Endothelial cell of umbilical vein (primary cell): ENCODE data around the gene ROPN1L. TPM values are rescaled to one million over a fixed set of nuclear protein-coding genes. Genes with fewer than 3 reads are reported as not detected.

Source experiments
- BruUV-seq: library from RNA; stranded (reverse); fragments of 400-500 nt; replicated peaks from 2 replicates; lab custom pipeline; 2021; lab: Mats Ljungman, UMichigan
- CTCF ChIA-PET: fragments of 300-600, 350-600 bp; sonication (Branson Sonifier 250); formaldehyde crosslinking; loops from one replicate; lab custom pipeline; 2021; ENCODE audit warnings: antibody characterized with exemption, inconsistent platforms; lab: Charles Lee
- POLR2A ChIA-PET: fragments of 300-600, 350-600 bp; sonication (Branson Sonifier 250); formaldehyde crosslinking; loops from one replicate; lab custom pipeline; 2021; ENCODE audit warnings: antibody characterized with exemption, inconsistent platforms; lab: Charles Lee
- DNase-seq: peaks from one replicate; pipeline ENCODE4 v3.0.0-alpha.2; 2011; ENCODE audit warnings: low read depth, low spot score
- FAIRE-seq: peaks from 2 replicates; lab custom pipeline; 2011; peaks lifted over from hg19 to GRCh38; lab: Jason Lieb, UNC
- H2AFZ ChIP-seq: 2 replicates; pipeline ENCODE4 v1.6.0; 2012; ENCODE audit warnings: low read depth, low read length, control low read depth, inconsistent platforms
- H3K27ac ChIP-seq: 2 replicates; pipeline ENCODE4 v1.5.1; 2011; ENCODE audit warnings: low read depth, mild to moderate bottlenecking, control low read depth, low read length, moderate library complexity; ENCODE audit not compliant: insufficient read depth
- H3K27me3 ChIP-seq, 2 experiments: 2 replicates each; pipeline versions ENCODE4 v1.6.0 to v1.6.1; 2011; ENCODE audit warnings: low read length in 2 of 2, mixed read lengths in 1 of 2; ENCODE audit not compliant: control insufficient read depth in 2 of 2, insufficient read depth in 2 of 2
- H3K36me3 ChIP-seq, 2 experiments: 2 replicates in 1 of 2; 3 replicates in 1 of 2; pipeline ENCODE4 v1.5.1; 2011; ENCODE audit warnings: low read length in 2 of 2, mild to moderate bottlenecking in 1 of 2, moderate library complexity in 1 of 2; ENCODE audit not compliant: control insufficient read depth in 2 of 2, insufficient read depth in 2 of 2; ENCODE audit errors: extremely low read depth in 1 of 2
- H3K4me1 ChIP-seq: 3 replicates; pipeline ENCODE4 v1.5.1; 2011; ENCODE audit warnings: mild to moderate bottlenecking, low read length; ENCODE audit not compliant: control insufficient read depth, insufficient read depth; ENCODE audit errors: extremely low read depth
- H3K4me2 ChIP-seq: 2 replicates; pipeline ENCODE4 v1.6.1; 2011; ENCODE audit warnings: low read length, control low read depth, mixed read lengths; ENCODE audit not compliant: insufficient read depth
- H3K4me3 ChIP-seq, 3 experiments: fragments of 200-600 bp in 1 of 3; sonication (generic), shearing (Covaris generic) in 1 of 3; replicated peaks in 1 of 3; 2 replicates each; pipeline ENCODE4 v1.5.1; 2011 to 2016; ENCODE audit warnings: control low read depth in 3 of 3, low read length in 3 of 3, mild to moderate bottlenecking in 2 of 3, inconsistent platforms in 1 of 3, low read depth in 1 of 3, moderate library complexity in 1 of 3; ENCODE audit not compliant: insufficient read depth in 1 of 3
- H3K79me2 ChIP-seq: 2 replicates; pipeline ENCODE4 v1.6.0; 2012; ENCODE audit warnings: low read length, inconsistent platforms; ENCODE audit not compliant: control insufficient read depth, insufficient read depth
- H3K9ac ChIP-seq: replicated peaks from 2 replicates; pipeline ENCODE3; 2011; ENCODE audit warnings: low read length, control low read depth; ENCODE audit not compliant: insufficient read depth; ENCODE audit errors: extremely low read depth
- H3K9me1 ChIP-seq: replicated peaks from 3 replicates; pipeline ENCODE4 v1.6.0; 2011; ENCODE audit warnings: mild to moderate bottlenecking, low read length; ENCODE audit not compliant: control insufficient read depth, insufficient read depth; ENCODE audit errors: extremely low read depth
- H3K9me3 ChIP-seq: replicated peaks from 2 replicates; pipeline ENCODE4 v1.5.1; 2012; ENCODE audit warnings: low read length, inconsistent platforms; ENCODE audit not compliant: control insufficient read depth, insufficient read depth
- H4K20me1 ChIP-seq: replicated peaks from 2 replicates; pipeline ENCODE3; 2011; ENCODE audit warnings: mild to moderate bottlenecking, low read length; ENCODE audit not compliant: control insufficient read depth, insufficient read depth; ENCODE audit errors: extremely low read depth
- EZH2 ChIP-seq: IDR thresholded peaks from 2 replicates; pipeline ENCODE4 v1.6.1; 2012; ENCODE audit warnings: borderline replicate concordance, low read depth, mild to moderate bottlenecking, moderate library complexity, low read length, inconsistent platforms; ENCODE audit not compliant: severe bottlenecking
- FOS ChIP-seq: IDR thresholded peaks from 2 replicates; pipeline ENCODE4 v1.6.1; 2011; ENCODE audit warnings: mild to moderate bottlenecking, low read length, moderate library complexity, borderline replicate concordance; ENCODE audit not compliant: insufficient read depth
- GATA2 ChIP-seq: IDR thresholded peaks from 2 replicates; pipeline ENCODE4 v1.7.0; 2011; ENCODE audit warnings: low read depth, mild to moderate bottlenecking, moderate library complexity, mixed read lengths, low read length; ENCODE audit not compliant: insufficient read length, insufficient read depth
- JUN ChIP-seq: IDR thresholded peaks from 2 replicates; pipeline ENCODE4 v1.6.1; 2011; ENCODE audit warnings: borderline replicate concordance, low read depth; ENCODE audit not compliant: insufficient read length, insufficient read depth
- MYC ChIP-seq: IDR thresholded peaks from one replicate; pipeline ENCODE4 v1.6.1; 2011; ENCODE audit warnings: mild to moderate bottlenecking, low read depth, low read length
- POLR2A ChIP-seq: IDR thresholded peaks from 2 replicates; pipeline ENCODE4 v1.6.1; 2012; ENCODE audit warnings: low read depth, mild to moderate bottlenecking, control low read depth, low read length
- POLR2AphosphoS5 ChIP-seq: IDR thresholded peaks from 2 replicates; pipeline ENCODE4 v1.6.1; 2012; ENCODE audit warnings: low read depth, mild to moderate bottlenecking, control low read depth, low read length, moderate library complexity; ENCODE audit not compliant: insufficient read depth
- dilution Hi-C: fragments of 300-500 bp; cut with MboI; formaldehyde crosslinking; loops from one replicate; pipeline ENCODE4 v1.15.0; 2019; ENCODE audit warnings: low sequenced_read_pairs; ENCODE audit not compliant: extremely low pct_ligation_motif_present
- intact Hi-C: fragments of 100-400 bp; cut with micrococcal nuclease; formaldehyde crosslinking; loops from one replicate; pipeline ENCODE4 v1.10.0; 2022
- polyA plus RNA-seq, 4 experiments: library from polyadenylated mRNA; depleted of rRNA in 3 of 4; stranded (reverse) in 3 of 4; unstranded in 1 of 4; fragments of >200 nt; gene quantifications; 2 replicates each; pipeline versions ENCODE4 v1.2.1 to v1.2.3, GENCODE V29; 2011 to 2012; ENCODE audit warnings: missing spikeins in 1 of 4
- total RNA-seq: library from RNA; stranded (reverse); gene quantifications from 2 replicates; pipeline ENCODE4 v1.2.3, GENCODE V29; 2021
- TF ChIP-seq, protein P1 (sequence below), 2 donors: IDR thresholded peaks; 1 replicate in 1 of 2; 2 replicates in 1 of 2; pipeline ENCODE4 v1.5.1; 2011; ENCODE audit warnings: low read length in 2 of 2, mild to moderate bottlenecking in 2 of 2, moderate library complexity in 2 of 2, control low read depth in 1 of 2, inconsistent platforms in 1 of 2, low read depth in 1 of 2; ENCODE audit not compliant: insufficient read depth in 1 of 2; ENCODE audit errors: extremely low read depth in 1 of 2
- TF ChIP-seq, protein P2 (sequence below): IDR thresholded peaks from 2 replicates; pipeline ENCODE4 v1.6.1; 2011; ENCODE audit not compliant: insufficient read depth, insufficient read length

The ROPN1L gene
- total and polyA plus RNA-seq, 2 donors (not counting 3 experiments of a cell fraction or from before 2014, with no cell fraction given), result 0.30 to 0.60 TPM

DNA sequence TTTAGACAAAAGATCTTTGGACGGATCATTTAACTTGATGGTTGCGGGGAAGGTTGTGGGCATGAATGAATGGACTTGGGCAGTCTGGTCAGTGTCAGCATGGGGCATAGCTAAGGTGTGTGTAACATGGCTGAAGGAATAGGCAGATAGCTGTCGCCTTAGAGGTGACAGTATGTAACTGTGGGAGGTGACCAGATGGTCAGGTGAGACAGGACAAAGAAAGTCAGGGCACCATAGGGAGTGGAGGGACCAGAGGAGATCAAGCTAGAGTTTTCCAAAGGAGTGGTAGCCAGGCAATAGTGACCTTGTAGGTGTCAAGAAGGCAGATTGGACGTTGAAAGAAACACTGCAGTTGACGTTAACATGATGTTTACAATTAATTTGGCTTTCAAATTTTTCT is 45.1 kb upstream of the ROPN1L start:
- intact Hi-C loops (no loop called here), dilution Hi-C loops (no loop called here)
- DNase-seq (no peak), FAIRE-seq (no peak)
- H3K4me2 ChIP-seq, result no peak overlapping the region
- H3K27me3 ChIP-seq, result no peaks in the 10 kb centered on the region
- no peaks in the 10 kb centered on the region for H3K9me1 ChIP-seq
- no peak overlapping the region for H2AFZ ChIP-seq
- no peak overlapping the region for H3K9ac ChIP-seq
- no peak overlapping the region for H3K4me3 ChIP-seq
- no peaks in the 10 kb centered on the region for H4K20me1 ChIP-seq
- no peak for TF ChIP-seq JUN
- TF ChIP-seq, protein P1, sequence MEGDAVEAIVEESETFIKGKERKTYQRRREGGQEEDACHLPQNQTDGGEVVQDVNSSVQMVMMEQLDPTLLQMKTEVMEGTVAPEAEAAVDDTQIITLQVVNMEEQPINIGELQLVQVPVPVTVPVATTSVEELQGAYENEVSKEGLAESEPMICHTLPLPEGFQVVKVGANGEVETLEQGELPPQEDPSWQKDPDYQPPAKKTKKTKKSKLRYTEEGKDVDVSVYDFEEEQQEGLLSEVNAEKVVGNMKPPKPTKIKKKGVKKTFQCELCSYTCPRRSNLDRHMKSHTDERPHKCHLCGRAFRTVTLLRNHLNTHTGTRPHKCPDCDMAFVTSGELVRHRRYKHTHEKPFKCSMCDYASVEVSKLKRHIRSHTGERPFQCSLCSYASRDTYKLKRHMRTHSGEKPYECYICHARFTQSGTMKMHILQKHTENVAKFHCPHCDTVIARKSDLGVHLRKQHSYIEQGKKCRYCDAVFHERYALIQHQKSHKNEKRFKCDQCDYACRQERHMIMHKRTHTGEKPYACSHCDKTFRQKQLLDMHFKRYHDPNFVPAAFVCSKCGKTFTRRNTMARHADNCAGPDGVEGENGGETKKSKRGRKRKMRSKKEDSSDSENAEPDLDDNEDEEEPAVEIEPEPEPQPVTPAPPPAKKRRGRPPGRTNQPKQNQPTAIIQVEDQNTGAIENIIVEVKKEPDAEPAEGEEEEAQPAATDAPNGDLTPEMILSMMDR (IDR thresholded peaks at IDR 0.05; ENCODE audit: extremely low read depth in 1 of 2, insufficient read depth in 1 of 2, low read depth in 1 of 2, low read length in 2 of 2), result no peak
- no peak for TF ChIP-seq GATA2
- TF ChIP-seq POLR2A, result no peak
- TF ChIP-seq, protein P2, sequence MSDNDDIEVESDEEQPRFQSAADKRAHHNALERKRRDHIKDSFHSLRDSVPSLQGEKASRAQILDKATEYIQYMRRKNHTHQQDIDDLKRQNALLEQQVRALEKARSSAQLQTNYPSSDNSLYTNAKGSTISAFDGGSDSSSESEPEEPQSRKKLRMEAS, result no peak
- no peak for TF ChIP-seq FOS
- TF ChIP-seq POLR2AphosphoS5, result no peak
- TF ChIP-seq EZH2, result no peak
- TF ChIP-seq MYC, result no peak
- H3K36me3 ChIP-seq, result peaks cover 17 to 21% of the 10 kb centered on the region in 2 experiments
- no peaks in the 10 kb centered on the region for H3K9me3 ChIP-seq
- BruUV-seq, result no TSS peak
- ChIA-PET POLR2A (no interaction called here), CTCF (interaction anchor here (0.6 to 2.8 kb wide), 2 partner anchors 28 to 113 kb away, joined by 3 to 11 read pairs; no protein-coding TSS in a partner anchor)
- no peak overlapping the region for H3K27ac ChIP-seq
- H3K79me2 ChIP-seq, result no peaks in the 10 kb centered on the region
- no peaks in the 10 kb centered on the region for H3K4me1 ChIP-seq
